GM12878 (cell line): ENCODE measurements around the gene PSG11. TPM values are rescaled to one million over a fixed set of nuclear protein-coding genes. Genes with fewer than 3 reads are reported as not detected.
"Not testable (repeated sequence)": the region's sequence is repeated elsewhere in the genome, so short reads cannot be mapped to it uniquely, and the experiment has no call there.

Experiments used
- ATAC-seq: fragments of 200-7000 bp; cut with Tn5 transposase; 3 replicates; pipeline ENCODE4 v1.9.1; 2020; ENCODE audit warnings: mild to moderate bottlenecking, moderate library complexity
- BruUV-seq: library from RNA; stranded (reverse); fragments of 400-500 nt; replicated peaks from 2 replicates; lab custom pipeline; 2021; lab: Mats Ljungman, UMichigan
- CTCF ChIA-PET: fragments of 300-600 bp; sonication (Branson Sonifier 250); formaldehyde crosslinking; extraction: SDS; loops from one replicate; lab custom pipeline; 2021; ENCODE audit warnings: inconsistent platforms; lab: Yijun Ruan, JAX
- POLR2A ChIA-PET: fragments of 350-600 bp; formaldehyde crosslinking; extraction: SDS; loops from one replicate; lab custom pipeline; 2021; ENCODE audit warnings: inconsistent platforms; lab: Charles Lee
- RAD21 ChIA-PET: fragments of 300-600 bp; sonication (Branson Sonifier 250); formaldehyde crosslinking; loops from one replicate; lab custom pipeline; 2023; ENCODE audit warnings: antibody characterized with exemption; ENCODE audit not compliant: unreplicated experiment; lab: Charles Lee
- SMC1A ChIA-PET: fragments of 300-600 bp; sonication (Branson Sonifier 250); formaldehyde crosslinking; loops from one replicate; lab custom pipeline; 2023; ENCODE audit not compliant: unreplicated experiment, uncharacterized antibody; lab: Charles Lee
- DNase-seq: peaks from one replicate; pipeline ENCODE4 v3.0.0-alpha.2; 2011; ENCODE audit warnings: low read depth, low spot score
- FAIRE-seq: peaks from 3 replicates; lab custom pipeline; 2011; peaks lifted over from hg19 to GRCh38; lab: Jason Lieb, UNC
- H2AFZ ChIP-seq: 2 replicates; pipeline ENCODE4 v1.6.0; 2011; ENCODE audit warnings: low read depth, low read length, control low read depth; ENCODE audit not compliant: control insufficient read depth
- H3K27ac ChIP-seq: 2 replicates; pipeline ENCODE4 v1.5.1; 2011; ENCODE audit warnings: control low read depth; ENCODE audit not compliant: control insufficient read depth, insufficient read depth
- H3K27me3 ChIP-seq, 2 experiments: replicated peaks in 1 of 2; 2 replicates each; pipeline versions ENCODE4 v1.6.0 to v1.6.1; 2011; ENCODE audit warnings: low read length in 1 of 2; ENCODE audit not compliant: control insufficient read depth in 2 of 2, insufficient read depth in 2 of 2
- H3K36me3 ChIP-seq, 2 experiments: 2 replicates each; pipeline ENCODE4 v1.5.1; 2011; ENCODE audit warnings: low read length in 1 of 2; ENCODE audit not compliant: control insufficient read depth in 2 of 2, insufficient read depth in 2 of 2
- H3K4me1 ChIP-seq: 2 replicates; pipeline ENCODE4 v1.6.1; 2011; ENCODE audit warnings: mild to moderate bottlenecking, low read length, moderate library complexity, mixed read lengths; ENCODE audit not compliant: control insufficient read depth, insufficient read depth
- H3K4me2 ChIP-seq: 2 replicates; pipeline ENCODE4 v1.6.0; 2011; ENCODE audit warnings: control low read depth; ENCODE audit not compliant: control insufficient read depth, insufficient read depth
- H3K4me3 ChIP-seq: fragments of 200-600 bp; sonication (generic); 2 replicates; pipeline ENCODE4 v1.5.1; 2016
- H3K79me2 ChIP-seq: 2 replicates; pipeline ENCODE4 v1.6.0; 2011; ENCODE audit warnings: low read length; ENCODE audit not compliant: control insufficient read depth, insufficient read depth
- H3K9ac ChIP-seq: 2 replicates; pipeline ENCODE4 v1.8.0; 2011; ENCODE audit warnings: low read length, control low read depth, mixed read lengths; ENCODE audit not compliant: control insufficient read depth, insufficient read depth
- H3K9me3 ChIP-seq: replicated peaks from 3 replicates; pipeline ENCODE4 v1.5.1; 2011; ENCODE audit warnings: mild to moderate bottlenecking, low read length; ENCODE audit not compliant: control insufficient read depth, insufficient read depth
- H4K20me1 ChIP-seq: 2 replicates; pipeline ENCODE4 v1.6.0; 2011; ENCODE audit not compliant: control insufficient read depth, insufficient read depth
- WGBS: methylation state at CpG from one replicate; pipeline ENCODE4 v1.1.6; 2016; ENCODE audit warnings: low lambda C conversion rate; ENCODE audit not compliant: insufficient replicate concordance, insufficient coverage; ENCODE audit errors: missing lambda C conversion rate; 5-methylcytosine and 5-hydroxymethylcytosine counted together
- in situ Hi-C: fragments of 300-500 bp; cut with MboI; formaldehyde crosslinking; loops from 9 replicates; pipeline ENCODE4 v1.14.3; 2018; ENCODE audit warnings: mixed read lengths
- intact Hi-C: fragments of 100-400 bp; cut with micrococcal nuclease; formaldehyde crosslinking; loops from one replicate; pipeline ENCODE4 v1.14.2; 2022; ENCODE audit not compliant: unreplicated experiment
- polyA plus RNA-seq, 11 experiments: library from polyadenylated mRNA; depleted of rRNA in 4 of 11; unstranded in 6 of 11; stranded (reverse) in 5 of 11; fragments of >200 nt; fragmentation: Nextera tagmentation in 4 of 11; fragmentation: Illumina TruSeq in 1 of 11; extraction: Ambion mirVana in 4 of 11; extraction: Trizol in 1 of 11; gene quantifications; 1 replicate in 1 of 11; 2 replicates in 10 of 11; pipeline versions ENCODE4 v1.2.1 to v1.2.3, GENCODE V29; 2011 to 2016; ENCODE audit warnings: inconsistent platforms in 2 of 11, missing spikeins in 2 of 11, low read depth in 1 of 11
- total RNA-seq, 4 experiments: library from RNA; depleted of rRNA in 3 of 4; stranded (reverse); fragments of >200 nt in 3 of 4; fragmentation: Illumina TruSeq in 1 of 4; extraction: Trizol in 1 of 4; gene quantifications; 2 replicates each; pipeline versions ENCODE4 v1.2.1 to v1.2.3, GENCODE V29; 2013 to 2021

The PSG11 gene
- total and polyA plus RNA-seq, 10 of the 15 experiments (the other 5 are each of a cell fraction or from before 2014, with no cell fraction given), result not detected

GRCh38 chr19:43022098-43022497 is 4.2 kb downstream of the PSG11 start:
- H3K4me1 ChIP-seq, intact Hi-C loops, SMC1A ChIA-PET, DNase-seq, H2AFZ ChIP-seq, H3K4me3 ChIP-seq, POLR2A ChIA-PET, RAD21 ChIA-PET, H3K9me3 ChIP-seq, in situ Hi-C loops, H3K27me3 ChIP-seq, H3K79me2 ChIP-seq, H4K20me1 ChIP-seq, H3K27ac ChIP-seq, H3K4me2 ChIP-seq, FAIRE-seq, H3K9ac ChIP-seq, BruUV-seq, ATAC-seq, H3K36me3 ChIP-seq: not testable (repeated sequence)
- WGBS, result 1% methylated on average over 4 of the region's 4 CpGs
- CTCF ChIA-PET, result interaction anchor here (1.1 kb wide), 1 partner anchor 99 kb away, joined by 3 read pairs; no protein-coding TSS in a partner anchor

GRCh38 chr19:43021629-43022028 is 4.6 kb downstream of the PSG11 start:
- H2AFZ ChIP-seq, in situ Hi-C loops, FAIRE-seq, H4K20me1 ChIP-seq, DNase-seq, intact Hi-C loops, H3K27ac ChIP-seq, BruUV-seq, POLR2A ChIA-PET, SMC1A ChIA-PET, RAD21 ChIA-PET, H3K79me2 ChIP-seq, H3K4me3 ChIP-seq, H3K9ac ChIP-seq, ATAC-seq, H3K9me3 ChIP-seq, H3K4me2 ChIP-seq, H3K36me3 ChIP-seq, H3K27me3 ChIP-seq, H3K4me1 ChIP-seq: not testable (repeated sequence)
- CTCF ChIA-PET, result interaction anchor here (1.1 kb wide), 1 partner anchor 98 kb away, joined by 3 read pairs; no protein-coding TSS in a partner anchor
- WGBS, result 18% methylated on average over 4 of the region's 4 CpGs

GRCh38 chr19:43019588-43019987 is 6.7 kb downstream of the PSG11 start:
- DNase-seq, H4K20me1 ChIP-seq, H3K4me3 ChIP-seq, H3K36me3 ChIP-seq, H3K4me1 ChIP-seq, in situ Hi-C loops, intact Hi-C loops, POLR2A ChIA-PET, H3K4me2 ChIP-seq, H3K27me3 ChIP-seq, H3K27ac ChIP-seq, SMC1A ChIA-PET, RAD21 ChIA-PET, H3K79me2 ChIP-seq, H2AFZ ChIP-seq, BruUV-seq, ATAC-seq, H3K9me3 ChIP-seq, FAIRE-seq, H3K9ac ChIP-seq: not testable (repeated sequence)
- CTCF ChIA-PET, result interaction anchor here (0.7 kb wide), 1 partner anchor 9 kb away, joined by 4 read pairs; no protein-coding TSS in a partner anchor

- H4K20me1 ChIP-seq, H3K27me3 ChIP-seq, H3K27ac ChIP-seq, H3K9me3 ChIP-seq, H3K4me2 ChIP-seq, in situ Hi-C loops, POLR2A ChIA-PET, H2AFZ ChIP-seq, H3K4me3 ChIP-seq, H3K79me2 ChIP-seq, H3K4me1 ChIP-seq, H3K36me3 ChIP-seq, DNase-seq, RAD21 ChIA-PET, CTCF ChIA-PET, FAIRE-seq, ATAC-seq, SMC1A ChIA-PET, BruUV-seq, H3K9ac ChIP-seq, intact Hi-C loops: not testable (repeated sequence)
- WGBS, result 26% methylated on average over 4 of the region's 4 CpGs
Measured at GRCh38 chr19:43005841-43006240, 20.4 kb downstream of the PSG11 start.
